IMR-90 (cell line): Measurements from ENCODE around the gene TPI1. TPM values are rescaled to one million over a fixed set of nuclear protein-coding genes. Genes with fewer than 3 reads are reported as not detected.
"Not testable (repeated sequence)": the region's sequence is repeated elsewhere in the genome, so short reads cannot be mapped to it uniquely, and the experiment has no call there.

Experiments
- ATAC-seq: fragments of 200-7000 bp; cut with Tn5 transposase; 2 replicates; pipeline ENCODE4 v1.9.1; 2020; ENCODE audit warnings: low read depth, mild to moderate bottlenecking, moderate library complexity
- BruUV-seq: library from RNA; stranded (reverse); fragments of 400-500 nt; replicated peaks from 2 replicates; lab custom pipeline; 2021; lab: Mats Ljungman, UMichigan
- CTCF ChIA-PET: fragments of 300-600 bp; formaldehyde crosslinking; extraction: SDS; loops from one replicate; lab custom pipeline; 2021; ENCODE audit warnings: antibody characterized with exemption; lab: Yijun Ruan, JAX
- POLR2A ChIA-PET: fragments of 300-600 bp; sonication (Branson Sonifier 250); formaldehyde crosslinking; loops from one replicate; lab custom pipeline; 2022; ENCODE audit warnings: antibody characterized with exemption; ENCODE audit not compliant: unreplicated experiment; lab: Charles Lee
- DNase-seq: peaks from one replicate; pipeline ENCODE4 v3.0.0; 2013
- H2AFZ ChIP-seq: replicated peaks from 2 replicates; pipeline ENCODE3; 2013; ENCODE audit warnings: low read length, mild to moderate bottlenecking; ENCODE audit not compliant: poor library complexity
- H2AK5ac ChIP-seq: 2 replicates; pipeline ENCODE4 v1.6.1; 2013; ENCODE audit warnings: low read depth, low read length, inconsistent platforms
- H2AK9ac ChIP-seq: replicated peaks from 2 replicates; pipeline ENCODE3; 2013; ENCODE audit warnings: mild to moderate bottlenecking, low read depth, low read length, moderate library complexity; ENCODE audit not compliant: poor library complexity
- H2BK120ac ChIP-seq: 2 replicates; pipeline ENCODE4 v1.6.1; 2013; ENCODE audit warnings: low read depth, low read length, inconsistent platforms
- H2BK15ac ChIP-seq: 3 replicates; pipeline ENCODE4 v1.6.1; 2013; ENCODE audit warnings: low read depth, low read length, inconsistent platforms
- H2BK20ac ChIP-seq: 2 replicates; pipeline ENCODE4 v1.6.1; 2013; ENCODE audit warnings: low read depth, mild to moderate bottlenecking, inconsistent platforms, low read length, moderate library complexity
- H2BK5ac ChIP-seq: 2 replicates; pipeline ENCODE4 v1.6.1; 2013; ENCODE audit warnings: mild to moderate bottlenecking, low read depth, low read length, inconsistent platforms; ENCODE audit not compliant: poor library complexity, severe bottlenecking
- H3K14ac ChIP-seq: replicated peaks from 2 replicates; pipeline ENCODE4 v1.6.1; 2013; ENCODE audit warnings: low read depth, low read length, inconsistent platforms
- H3K18ac ChIP-seq: 2 replicates; pipeline ENCODE4 v1.6.1; 2013; ENCODE audit warnings: low read depth, low read length, control low read depth
- H3K23ac ChIP-seq: 2 replicates; pipeline ENCODE4 v1.6.1; 2013; ENCODE audit warnings: low read depth, low read length, inconsistent platforms
- H3K27ac ChIP-seq: 2 replicates; pipeline ENCODE4 v1.5.1; 2013; ENCODE audit warnings: mild to moderate bottlenecking, control low read depth, low read length; ENCODE audit not compliant: insufficient read depth
- H3K27me3 ChIP-seq: 2 replicates; pipeline ENCODE4 v1.6.1; 2013; ENCODE audit warnings: low read length; ENCODE audit not compliant: control insufficient read depth, insufficient read depth
- H3K36me3 ChIP-seq: 2 replicates; pipeline ENCODE4 v1.6.1; 2013; ENCODE audit warnings: low read length, mixed read lengths; ENCODE audit not compliant: control insufficient read depth, insufficient read depth
- H3K4ac ChIP-seq: 2 replicates; pipeline ENCODE4 v1.6.1; 2013; ENCODE audit warnings: low read depth, low read length, inconsistent platforms
- H3K4me1 ChIP-seq: 2 replicates; pipeline ENCODE4 v1.6.1; 2013; ENCODE audit warnings: low read length, mixed read lengths; ENCODE audit not compliant: control insufficient read depth, insufficient read depth
- H3K4me2 ChIP-seq: 2 replicates; pipeline ENCODE4 v1.6.1; 2013; ENCODE audit warnings: low read depth, mild to moderate bottlenecking, control low read depth, low read length, moderate library complexity
- H3K4me3 ChIP-seq: 2 replicates; pipeline ENCODE4 v1.5.1; 2013; ENCODE audit warnings: low read depth, mild to moderate bottlenecking, control low read depth, low read length, moderate library complexity; ENCODE audit not compliant: insufficient read depth
- H3K56ac ChIP-seq: 2 replicates; pipeline ENCODE4 v1.6.1; 2013; ENCODE audit warnings: low read length, inconsistent platforms; ENCODE audit not compliant: insufficient read depth; ENCODE audit errors: extremely low read depth
- H3K79me1 ChIP-seq, 2 experiments: 2 replicates each; pipeline ENCODE4 v1.6.1; 2013; ENCODE audit warnings: low read length in 2 of 2, inconsistent platforms in 1 of 2, low read depth in 1 of 2
- H3K9ac ChIP-seq: 2 replicates; pipeline ENCODE4 v1.6.1; 2013; ENCODE audit warnings: low read depth, low read length, control low read depth
- H3K9me1 ChIP-seq: 2 replicates; pipeline ENCODE4 v1.6.1; 2013; ENCODE audit warnings: low read length, inconsistent platforms; ENCODE audit not compliant: insufficient read depth
- H3K9me3 ChIP-seq: 2 replicates; pipeline ENCODE4 v1.6.1; 2013; ENCODE audit warnings: low read length; ENCODE audit not compliant: control insufficient read depth, insufficient read depth
- H4K20me1 ChIP-seq: 2 replicates; pipeline ENCODE4 v1.6.1; 2013; ENCODE audit warnings: low read length, inconsistent platforms; ENCODE audit not compliant: insufficient read depth
- H4K5ac ChIP-seq: 2 replicates; pipeline ENCODE4 v1.6.1; 2013; ENCODE audit warnings: mild to moderate bottlenecking, low read depth, low read length, control low read depth
- H4K8ac ChIP-seq, 2 experiments: 2 replicates each; pipeline ENCODE4 v1.6.1; 2013; ENCODE audit warnings: low read depth in 2 of 2, low read length in 2 of 2, control low read depth in 1 of 2, inconsistent platforms in 1 of 2
- H4K91ac ChIP-seq: 2 replicates; pipeline ENCODE4 v1.6.1; 2013; ENCODE audit warnings: low read depth, low read length, inconsistent platforms; ENCODE audit not compliant: insufficient read depth
- BHLHE40 ChIP-seq: fragments of 150-350 bp; IDR thresholded peaks from 2 replicates; pipeline ENCODE4 v1.6.1; 2016; ENCODE audit warnings: mild to moderate bottlenecking, low read depth, low read length
- CEBPB ChIP-seq: IDR thresholded peaks from 2 replicates; pipeline ENCODE4 v1.6.1; 2012; ENCODE audit warnings: low read depth, low read length, improper control_type of control experiment
- WGBS, 2 experiments: methylation state at CpG; one replicate each; pipeline versions ENCODE4 v1.1.5 to v1.1.7; 2013; ENCODE audit warnings: missing lambda C conversion rate in 2 of 2; ENCODE audit not compliant: insufficient read length in 1 of 2; ENCODE audit errors: extremely low coverage in 2 of 2; 5-methylcytosine and 5-hydroxymethylcytosine counted together
- dilution Hi-C: fragments of 300-500 bp; cut with HindIII; formaldehyde crosslinking; loops from one replicate; pipeline ENCODE4 v1.14.3; 2018; ENCODE audit warnings: low sequenced_read_pairs; ENCODE audit not compliant: unreplicated experiment
- in situ Hi-C: fragments of 300-500 bp; cut with MboI; formaldehyde crosslinking; loops from 3 replicates; pipeline ENCODE4 v1.14.3; 2019; ENCODE audit warnings: low sequenced_read_pairs, inconsistent platforms, mixed read lengths
- intact Hi-C: fragments of 100-400 bp; cut with micrococcal nuclease; formaldehyde crosslinking; loops from 2 replicates; pipeline ENCODE4 v1.10.0; 2022
- polyA plus RNA-seq, 3 experiments: library from polyadenylated mRNA; depleted of rRNA; stranded (reverse); fragments of >200 nt; gene quantifications; 2 replicates each; pipeline ENCODE4 v1.2.3, GENCODE V29; 2012; ENCODE audit warnings: low replicate concordance in 1 of 3
- total RNA-seq: library from RNA; depleted of rRNA; stranded (reverse); fragments of >200 nt; gene quantifications from 2 replicates; pipeline ENCODE4 v1.2.3, GENCODE V29; 2012

The TPI1 gene
- total and polyA plus RNA-seq, 2 of the 4 experiments (the other 2 are of a cell fraction) = 1,995 to 2,176 TPM

DNA sequence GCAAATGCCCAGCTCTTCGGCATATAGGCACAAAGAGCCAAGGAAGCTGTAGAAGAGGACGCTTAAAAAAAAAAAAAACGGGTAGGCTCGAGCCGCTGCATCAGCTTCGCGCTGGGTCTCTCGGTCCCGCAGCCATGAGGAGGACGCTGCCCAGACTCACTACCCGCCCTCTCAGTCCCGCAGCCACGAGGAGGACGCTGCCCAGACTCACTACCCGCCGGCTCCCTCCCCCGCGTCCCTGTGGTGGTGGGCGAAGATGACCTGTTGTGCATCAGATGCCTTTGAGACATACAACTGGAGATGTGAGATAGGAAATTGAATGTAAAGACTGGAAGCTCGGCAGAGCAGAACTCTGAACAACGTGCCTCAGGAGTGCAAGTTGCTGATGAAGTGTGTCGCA lies 17.2 kb downstream of the TPI1 start:
- Histone ChIP-seq H2BK20ac (no peak overlapping the region), H3K4me2 (no peak overlapping the region), H3K27me3 (no peaks in the 10 kb centered on the region), H2AFZ (no peak overlapping the region), H3K27ac (no peak overlapping the region), H3K9me3 (no peaks in the 10 kb centered on the region), H2BK5ac (no peak overlapping the region), H2BK15ac (no peak overlapping the region), H2AK9ac (no peak overlapping the region), H4K20me1 (no peaks in the 10 kb centered on the region), H3K23ac (no peak overlapping the region), H4K8ac (no peak overlapping the region), H3K4me3 (no peak overlapping the region), H2AK5ac (no peak overlapping the region), H3K14ac (no peak overlapping the region), H2BK120ac (no peak overlapping the region), H3K36me3 (peaks cover 17% of the 10 kb centered on the region), H3K18ac (no peak overlapping the region), H4K5ac (no peak overlapping the region), H3K56ac (no peak overlapping the region), H3K4ac (no peak overlapping the region), H4K91ac (no peak overlapping the region), H3K9ac (no peak overlapping the region), H3K79me1 (peaks cover 4 to 5% of the 10 kb centered on the region in 2 experiments; a peak in 2 of 4 replicates), H3K4me1 (no peaks in the 10 kb centered on the region), H3K9me1 (0 out of 2 replicates have a peak, but pooled peaks cover 8% of the 10 kb centered on the region)
- ChIA-PET CTCF (interaction anchor here (1.8 kb wide), 1 partner anchor 12 kb away, joined by 5 read pairs; the partner anchor contains the start of gene SPSB2), POLR2A (no interaction called here)
- in situ Hi-C loops (no loop called here), intact Hi-C loops (no loop called here), dilution Hi-C loops (no loop called here)
- DNase-seq = no peak
- WGBS, 2 experiments = 61% methylated on average over 13 of the region's 22 CpGs; no CpG with 5 or more reads in 1 of the 2 experiments
- no peak for ATAC-seq
- TF ChIP-seq CEBPB = no peak
- TF ChIP-seq BHLHE40 = no peak
- no TSS peak for BruUV-seq

GRCh38 chr12:6886206-6886999 lies 19.1 kb downstream of the TPI1 start:
- H3K4me3 ChIP-seq, H3K56ac ChIP-seq, H3K27me3 ChIP-seq, H3K4ac ChIP-seq, H3K79me1 ChIP-seq, H2BK5ac ChIP-seq, H4K20me1 ChIP-seq, H3K23ac ChIP-seq, dilution Hi-C loops, H3K14ac ChIP-seq, POLR2A ChIA-PET, H2AK5ac ChIP-seq, BruUV-seq, H3K9me1 ChIP-seq, H3K18ac ChIP-seq, H2BK15ac ChIP-seq, H2AK9ac ChIP-seq, H3K4me1 ChIP-seq, H3K4me2 ChIP-seq, H2BK20ac ChIP-seq, H2BK120ac ChIP-seq, H3K27ac ChIP-seq, H2AFZ ChIP-seq, DNase-seq, in situ Hi-C loops, ATAC-seq, H3K9ac ChIP-seq, H4K8ac ChIP-seq, H4K91ac ChIP-seq, H3K9me3 ChIP-seq, H4K5ac ChIP-seq, intact Hi-C loops: not testable (repeated sequence)
- H3K36me3 ChIP-seq = peaks cover 17% of the 10 kb centered on the region
- no CpG with 5 or more reads among the region's 15 CpGs for WGBS, 2 experiments
- CTCF ChIA-PET = interaction anchor here (1.8 kb wide), 1 partner anchor 14 kb away, joined by 5 read pairs; the partner anchor contains the start of gene SPSB2
